ENCODE measurements around the gene AQP1.

DNA sequence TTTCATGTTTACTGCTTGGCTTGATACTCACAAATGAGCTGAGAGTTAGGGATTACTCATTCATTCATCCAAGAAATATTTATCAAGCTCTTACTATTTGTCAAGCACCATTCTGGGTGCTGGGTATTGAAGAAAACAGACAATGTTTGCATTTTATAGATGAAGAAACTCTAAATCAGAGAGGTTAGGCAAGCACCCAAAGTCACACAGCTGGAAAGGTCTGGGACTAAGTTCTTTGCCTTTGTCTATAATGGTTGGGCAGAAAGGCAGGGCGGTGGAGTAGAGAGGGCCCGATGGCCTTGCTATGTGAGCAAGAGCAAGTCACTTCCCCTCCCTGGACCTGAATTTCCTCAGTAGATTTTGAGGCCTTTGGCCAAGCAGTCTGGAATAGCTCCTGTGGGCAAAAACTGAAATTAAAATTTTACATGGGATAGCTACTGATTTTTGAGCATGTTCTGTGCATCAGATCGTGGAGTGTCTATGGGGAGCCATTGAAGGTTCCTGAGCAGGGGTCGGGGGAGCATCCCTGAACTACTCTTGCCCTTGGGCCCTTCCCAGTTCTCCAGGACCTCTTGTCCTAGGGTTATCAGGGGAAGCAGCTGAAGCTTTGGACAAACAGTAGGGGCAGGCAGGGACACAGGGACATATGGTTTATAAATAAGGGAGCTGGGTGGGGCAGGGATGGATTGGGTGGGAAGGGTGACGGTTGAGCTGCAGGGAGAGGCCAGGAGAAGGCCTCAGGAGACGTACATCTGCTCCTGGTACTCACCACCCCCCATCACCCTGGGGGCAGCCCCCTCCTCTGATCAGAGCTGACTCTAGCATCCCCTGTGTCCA is 23.3 kb downstream of the AQP1 start:
- TF ChIP-seq CTCF (conservative IDR thresholded peaks at IDR 0.05) (no peak), ZFX (IDR thresholded peaks at IDR 0.05) (no peak)

Data from C4-2B (cell line).